SK-N-MC (cell line): ENCODE results near the gene CRIM1.

Experiments
- DNase-seq: peaks from one replicate; pipeline ENCODE4 v3.0.0-alpha.2; 2011; ENCODE audit warnings: low read depth, low spot score
- H3K27ac ChIP-seq: fragments of 200-600 bp; sonication (generic); 2 replicates; pipeline ENCODE4 v1.5.1; 2016; ENCODE audit warnings: mixed run types
- H3K36me3 ChIP-seq: fragments of 200-600 bp; sonication (generic); 2 replicates; pipeline ENCODE4 v1.6.1; 2017; ENCODE audit warnings: antibody characterized with exemption, low read length, mixed read lengths; ENCODE audit not compliant: insufficient read depth
- H3K4me3 ChIP-seq: fragments of 200-600 bp; sonication (generic); 2 replicates; pipeline ENCODE4 v1.5.1; 2016
- H3K9ac ChIP-seq: fragments of 200-600 bp; sonication (generic); 2 replicates; pipeline ENCODE4 v1.8.0; 2017; ENCODE audit warnings: mixed run types, mixed read lengths; ENCODE audit not compliant: insufficient read length
- H3K9me3 ChIP-seq: fragments of 200-600 bp; sonication (generic); 2 replicates; pipeline ENCODE4 v1.6.1; 2017; ENCODE audit warnings: low read depth, mild to moderate bottlenecking, antibody characterized with exemption, low read length, moderate library complexity, mixed read lengths
- EZH2 ChIP-seq: fragments of 200-600 bp; sonication (generic); IDR thresholded peaks from one replicate; pipeline ENCODE4 v1.6.1; 2017; ENCODE audit warnings: antibody characterized with exemption
- FOXP2 ChIP-seq: optimal IDR thresholded peaks from 2 replicates; pipeline ENCODE3; 2011; ENCODE audit warnings: mild to moderate bottlenecking, moderate library complexity; ENCODE audit not compliant: insufficient read depth; ENCODE audit errors: extremely low read length, control extremely low read depth
- POLR2AphosphoS5 ChIP-seq: IDR thresholded peaks from 2 replicates; pipeline ENCODE4 v1.6.1; 2012; ENCODE audit warnings: mild to moderate bottlenecking, low read depth, low read length, borderline replicate concordance

Gene CRIM1

GRCh38 chr2:36343606-36344005, 12.0 kb upstream of the CRIM1 start:
- no peak overlapping the region for H3K27ac ChIP-seq
- H3K4me3 ChIP-seq = no peak overlapping the region
- no peak overlapping the region for H3K9ac ChIP-seq
- no peak for DNase-seq
- TF ChIP-seq EZH2 (no peak), FOXP2 (no peak), POLR2AphosphoS5 (no peak)
- H3K9me3 ChIP-seq = no peaks in the 10 kb centered on the region
- no peaks in the 10 kb centered on the region for H3K36me3 ChIP-seq

DNA sequence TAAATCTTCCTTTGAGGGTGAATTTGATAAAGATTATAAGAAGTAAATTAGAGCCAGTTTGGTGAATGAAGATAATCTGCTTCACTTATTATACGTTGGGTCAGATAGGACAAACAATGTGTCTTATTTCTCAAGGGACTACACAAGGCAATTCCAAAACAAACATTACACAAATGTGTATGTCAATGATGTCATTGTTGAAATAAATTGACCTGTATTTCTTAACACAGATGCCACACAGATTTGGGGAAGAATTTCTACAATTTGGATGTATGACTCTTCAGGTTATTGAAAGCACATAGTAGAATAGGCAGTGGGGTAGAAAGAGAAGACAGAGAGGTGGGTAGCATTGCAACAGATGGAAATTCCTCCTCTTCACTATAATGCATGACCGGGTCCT, 6.9 kb upstream of the CRIM1 start:
- no peaks in the 10 kb centered on the region for H3K36me3 ChIP-seq
- no peak overlapping the region for H3K9ac ChIP-seq
- DNase-seq = no peak
- H3K4me3 ChIP-seq = no peak overlapping the region
- TF ChIP-seq EZH2 = no peak
- no peak for TF ChIP-seq FOXP2
- no peak for TF ChIP-seq POLR2AphosphoS5
- H3K27ac ChIP-seq = no peak overlapping the region
- no peaks in the 10 kb centered on the region for H3K9me3 ChIP-seq

- H3K9me3 ChIP-seq = no peaks in the 10 kb centered on the region
- H3K4me3 ChIP-seq = no peak overlapping the region
- no peak for DNase-seq
- H3K27ac ChIP-seq = no peak overlapping the region
- no peaks in the 10 kb centered on the region for H3K36me3 ChIP-seq
- no peak for TF ChIP-seq FOXP2
- no peak for TF ChIP-seq POLR2AphosphoS5
- TF ChIP-seq EZH2 = no peak
- no peak overlapping the region for H3K9ac ChIP-seq
These were observed 4.3 kb upstream of the CRIM1 start for GRCh38 chr2:36351291-36351690.

DNA sequence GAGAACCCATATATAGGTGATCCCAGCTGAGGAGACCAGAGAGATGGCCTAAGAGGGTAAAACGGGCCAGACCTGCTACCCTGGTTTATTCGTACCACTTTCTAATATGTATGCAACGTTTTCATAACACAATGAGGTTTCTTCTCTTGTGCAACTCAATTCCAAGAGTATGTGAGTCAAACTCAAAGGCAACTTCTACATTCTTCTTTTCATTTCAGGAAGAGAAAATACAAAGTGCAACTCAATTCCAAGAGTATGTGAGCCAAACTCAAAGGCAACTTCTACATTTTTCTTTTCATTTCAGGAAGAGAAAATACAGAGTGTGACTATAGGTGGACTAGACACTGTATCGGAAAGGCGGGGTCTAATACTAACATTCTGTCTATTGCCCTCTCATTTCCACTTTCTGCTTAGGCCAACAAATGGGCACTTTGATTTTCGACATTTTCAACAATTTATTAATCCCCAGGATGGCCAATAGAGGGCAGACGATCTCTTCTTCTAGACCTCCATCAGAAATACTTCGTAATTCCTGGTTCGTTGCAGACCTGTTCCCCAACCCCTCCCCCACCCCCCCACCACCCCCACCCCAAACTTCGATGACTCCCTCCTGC, 3.7 kb upstream of the CRIM1 start:
- Histone ChIP-seq H3K36me3 (no peaks in the 10 kb centered on the region), H3K9ac (no peak overlapping the region), H3K9me3 (no peaks in the 10 kb centered on the region), H3K4me3 (no peak overlapping the region), H3K27ac (no peak overlapping the region)
- DNase-seq = no peak
- TF ChIP-seq EZH2 (no peak), POLR2AphosphoS5 (no peak), FOXP2 (no peak)

DNA sequence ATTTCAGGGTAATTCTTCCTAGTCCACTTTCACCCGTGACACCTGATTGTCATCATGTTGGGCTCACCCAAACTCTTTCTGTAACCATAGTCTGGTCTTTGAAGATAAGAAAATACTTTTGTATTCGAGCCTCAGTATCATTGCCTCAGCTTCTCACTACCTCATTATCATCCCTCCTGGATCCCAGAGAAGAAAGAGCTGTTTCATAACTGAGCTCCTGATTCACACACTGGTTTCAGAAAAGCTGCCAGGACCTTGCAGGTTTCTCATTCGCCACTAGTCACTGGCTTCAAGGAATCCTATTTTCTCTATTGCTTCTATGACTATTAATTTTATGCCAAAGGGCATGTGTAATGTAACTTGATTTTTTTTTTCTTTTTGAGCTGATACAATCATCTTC, 2.9 kb upstream of the CRIM1 start:
- Histone ChIP-seq H3K9me3 (no peaks in the 10 kb centered on the region), H3K9ac (no peak overlapping the region), H3K4me3 (no peak overlapping the region), H3K36me3 (no peaks in the 10 kb centered on the region), H3K27ac (no peak overlapping the region)
- no peak for DNase-seq
- TF ChIP-seq POLR2AphosphoS5 (no peak), FOXP2 (no peak), EZH2 (no peak)

GRCh38 chr2:36354811-36355150, 797 bp upstream of the CRIM1 start:
- no peak for TF ChIP-seq EZH2
- no peak for TF ChIP-seq FOXP2
- TF ChIP-seq POLR2AphosphoS5 = no peak
- no peak overlapping the region for H3K27ac ChIP-seq
- H3K4me3 ChIP-seq = peak overlapping the region; percentile 93
- no peaks in the 10 kb centered on the region for H3K36me3 ChIP-seq
- no peak overlapping the region for H3K9ac ChIP-seq
- no peaks in the 10 kb centered on the region for H3K9me3 ChIP-seq
- DNase-seq = no peak

DNA sequence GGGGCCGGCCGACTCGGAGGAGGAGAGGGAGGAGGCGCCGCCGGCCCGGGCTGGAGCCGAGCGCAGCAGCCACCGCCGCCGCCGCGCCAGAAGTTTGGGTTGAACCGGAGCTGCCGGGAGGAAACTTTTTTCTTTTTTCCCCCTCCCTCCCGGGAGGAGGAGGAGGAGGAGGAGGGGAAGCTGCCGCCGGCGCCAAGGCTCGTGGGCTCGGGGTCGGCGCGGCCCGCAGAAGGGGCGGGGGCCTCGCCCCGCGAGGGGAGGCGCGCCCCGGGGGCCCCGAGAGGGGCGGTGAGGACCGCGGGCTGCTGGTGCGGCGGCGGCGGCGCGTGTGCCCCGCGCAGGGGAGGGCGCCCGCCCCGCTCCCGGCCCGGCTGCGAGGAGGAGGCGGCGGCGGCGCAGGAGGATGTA, 316 bp downstream of the CRIM1 start:
- TF ChIP-seq EZH2 (no peak), POLR2AphosphoS5 (no peak), FOXP2 (no peak)
- no peak for DNase-seq
- Histone ChIP-seq H3K36me3 (no peaks in the 10 kb centered on the region), H3K9me3 (no peaks in the 10 kb centered on the region), H3K9ac (peak overlapping the region; percentile 38), H3K27ac (no peak overlapping the region), H3K4me3 (peak overlapping the region; percentile 93)

DNA sequence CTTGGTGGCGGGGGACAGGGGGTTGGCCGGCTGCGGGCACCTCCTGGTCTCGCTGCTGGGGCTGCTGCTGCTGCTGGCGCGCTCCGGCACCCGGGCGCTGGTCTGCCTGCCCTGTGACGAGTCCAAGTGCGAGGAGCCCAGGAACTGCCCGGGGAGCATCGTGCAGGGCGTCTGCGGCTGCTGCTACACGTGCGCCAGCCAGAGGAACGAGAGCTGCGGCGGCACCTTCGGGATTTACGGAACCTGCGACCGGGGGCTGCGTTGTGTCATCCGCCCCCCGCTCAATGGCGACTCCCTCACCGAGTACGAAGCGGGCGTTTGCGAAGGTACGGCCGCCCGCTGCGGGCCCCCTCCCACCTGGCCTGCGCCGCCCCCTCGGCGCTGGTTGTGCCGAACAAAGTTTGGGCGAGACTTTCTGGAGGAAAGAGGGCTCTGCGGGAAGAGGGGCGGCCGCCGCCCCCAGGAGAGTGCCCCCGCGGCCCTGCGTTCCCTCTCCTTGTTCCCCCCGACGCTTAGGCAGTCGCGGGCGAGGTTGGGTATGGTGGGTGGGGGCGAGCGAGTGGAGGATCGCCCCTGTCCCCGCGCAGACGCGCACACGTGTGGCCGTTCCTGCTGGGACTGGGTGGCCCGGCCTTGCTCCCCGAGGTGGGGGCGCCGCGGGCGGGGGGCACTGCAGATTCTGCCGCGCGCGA, 866 bp downstream of the CRIM1 start:
- Histone ChIP-seq H3K36me3 (no peaks in the 10 kb centered on the region), H3K9me3 (no peaks in the 10 kb centered on the region), H3K27ac (no peak overlapping the region), H3K9ac (peak overlapping the region; percentile 72), H3K4me3 (peak overlapping the region; percentile 93)
- TF ChIP-seq EZH2 = no peak
- TF ChIP-seq POLR2AphosphoS5 = no peak
- no peak for TF ChIP-seq FOXP2
- DNase-seq = no peak
